NCI-H128 (cell line): Measurements from ENCODE around the gene POLE.

Experiments used
- DNase-seq: peaks from one replicate; lab custom pipeline; 2025; ENCODE audit not compliant: unreplicated experiment; lab: John Stamatoyannopoulos, UW

Gene POLE

DNA sequence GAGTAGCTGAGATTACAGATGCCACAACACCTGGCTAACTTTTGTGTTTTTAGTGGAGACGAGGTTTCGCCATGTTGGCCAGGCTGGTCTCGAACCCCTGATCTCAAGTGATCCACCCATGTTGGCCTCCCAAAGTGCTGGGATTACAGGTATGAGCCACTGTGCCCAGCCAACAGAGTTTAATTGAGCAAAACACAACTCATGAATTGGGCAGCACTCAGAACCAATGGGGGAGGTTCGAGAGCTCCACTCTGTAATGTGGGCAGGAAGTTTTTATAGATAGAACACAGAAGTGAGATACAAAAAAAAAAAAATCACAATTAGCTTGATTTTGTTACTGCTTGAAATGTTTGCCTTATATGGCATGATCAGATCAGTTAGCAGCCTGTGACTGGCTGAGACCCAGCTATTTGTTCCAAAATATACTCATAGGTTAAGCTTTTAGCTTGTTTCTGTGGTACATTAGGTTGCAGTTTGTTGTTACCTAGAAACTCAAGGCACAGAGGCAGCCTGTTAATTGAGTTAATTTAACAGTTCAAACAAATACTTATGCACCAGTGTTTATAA lies 69.9 kb downstream of the POLE start:
- DNase-seq, result no peak

DNA sequence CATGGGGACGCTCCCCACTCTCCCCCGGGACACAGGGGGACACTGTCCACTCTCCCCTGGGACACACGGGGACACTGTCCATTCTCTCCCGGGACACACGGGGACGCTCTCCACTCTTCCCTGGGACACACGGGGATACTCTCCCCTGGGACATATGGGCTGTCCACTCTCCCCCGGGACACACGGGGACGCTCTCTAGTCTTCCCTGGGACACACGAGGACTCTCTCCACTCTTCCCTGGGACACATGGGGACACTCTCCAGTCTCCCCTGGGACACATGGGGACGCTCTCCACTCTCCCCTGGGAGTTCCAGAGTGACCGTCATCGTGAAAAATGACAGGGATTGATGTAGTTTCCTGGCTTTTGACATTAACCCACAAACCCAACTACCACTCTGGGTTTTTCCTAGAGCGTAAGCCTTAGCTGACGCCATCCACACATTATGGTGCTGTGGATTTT lies 71.5 kb downstream of the POLE start:
- DNase-seq, result no peak

DNA sequence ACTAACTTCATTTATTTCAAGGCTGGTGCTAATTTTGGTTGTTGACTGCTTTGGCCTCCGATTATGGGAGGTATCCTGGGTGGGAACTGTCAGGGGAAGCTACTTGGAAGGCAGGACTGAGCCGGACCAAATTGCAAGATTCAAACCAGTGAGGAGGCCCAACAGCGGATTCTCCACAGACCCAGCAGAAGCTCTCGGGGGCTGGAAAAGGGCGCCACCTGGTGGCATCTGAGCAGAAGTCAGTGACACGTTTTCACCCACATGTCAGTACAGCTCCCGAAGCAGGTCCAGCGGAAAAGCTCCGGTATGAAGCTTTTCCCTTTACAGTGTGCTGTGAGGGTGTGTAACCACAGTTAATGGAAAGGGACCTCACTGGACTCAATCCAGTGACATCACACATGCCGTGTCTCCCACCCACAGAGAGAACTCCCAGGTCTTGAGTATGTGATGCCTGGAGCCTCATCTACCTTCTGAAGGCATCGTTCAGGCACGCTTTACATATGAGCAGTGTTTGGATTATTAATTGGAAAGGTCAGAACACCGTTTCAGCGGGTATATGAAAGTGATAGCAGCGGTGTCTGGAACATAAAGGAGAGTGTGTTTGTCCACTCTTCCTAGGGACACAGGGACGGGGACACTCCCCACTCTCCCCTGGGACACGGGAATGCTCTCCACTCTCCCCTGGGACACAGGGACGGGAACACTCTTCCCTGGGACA lies 72.1 kb downstream of the POLE start:
- peak; percentile 81 for DNase-seq

DNA sequence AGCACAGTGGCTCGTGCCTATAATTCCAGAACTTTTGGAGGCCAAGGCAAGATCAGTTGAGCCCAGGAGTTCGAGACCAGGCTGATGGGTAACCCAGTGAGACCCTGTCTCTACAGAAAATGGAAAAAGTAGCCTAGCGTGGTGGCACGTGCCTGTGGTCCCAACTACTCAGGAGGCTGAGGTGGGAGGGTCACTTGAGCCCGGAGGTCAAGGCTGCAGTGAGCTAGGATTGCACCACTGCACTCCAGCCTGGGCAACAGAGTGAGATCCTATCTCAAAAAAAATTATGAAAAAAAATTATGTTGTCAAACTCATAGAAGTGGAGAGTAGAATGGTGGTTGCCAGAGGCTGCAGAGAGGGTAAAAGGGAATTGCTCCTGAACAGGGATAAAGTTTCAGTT lies 73.1 kb downstream of the POLE start:
- DNase-seq, result no peak

DNA sequence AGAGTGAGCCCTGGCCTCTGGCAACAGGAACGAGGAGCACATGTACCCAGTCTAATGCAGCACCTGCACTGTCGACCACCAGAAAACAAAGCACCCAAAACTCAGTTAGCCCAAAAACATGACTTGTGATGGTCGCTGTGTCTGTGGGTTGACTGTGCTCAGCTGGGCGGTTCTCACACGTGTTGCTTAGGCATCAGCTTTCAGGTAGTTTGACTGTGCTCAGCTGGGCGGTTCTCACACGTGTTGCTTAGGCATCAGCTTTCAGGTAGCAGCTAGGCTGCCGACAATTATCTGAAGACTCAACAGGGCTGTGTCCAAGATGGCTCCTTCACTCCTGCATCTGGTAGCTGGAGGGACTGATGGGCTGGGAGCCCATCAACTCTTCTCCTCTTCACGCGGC lies 75.5 kb downstream of the POLE start:
- no peak for DNase-seq

DNA sequence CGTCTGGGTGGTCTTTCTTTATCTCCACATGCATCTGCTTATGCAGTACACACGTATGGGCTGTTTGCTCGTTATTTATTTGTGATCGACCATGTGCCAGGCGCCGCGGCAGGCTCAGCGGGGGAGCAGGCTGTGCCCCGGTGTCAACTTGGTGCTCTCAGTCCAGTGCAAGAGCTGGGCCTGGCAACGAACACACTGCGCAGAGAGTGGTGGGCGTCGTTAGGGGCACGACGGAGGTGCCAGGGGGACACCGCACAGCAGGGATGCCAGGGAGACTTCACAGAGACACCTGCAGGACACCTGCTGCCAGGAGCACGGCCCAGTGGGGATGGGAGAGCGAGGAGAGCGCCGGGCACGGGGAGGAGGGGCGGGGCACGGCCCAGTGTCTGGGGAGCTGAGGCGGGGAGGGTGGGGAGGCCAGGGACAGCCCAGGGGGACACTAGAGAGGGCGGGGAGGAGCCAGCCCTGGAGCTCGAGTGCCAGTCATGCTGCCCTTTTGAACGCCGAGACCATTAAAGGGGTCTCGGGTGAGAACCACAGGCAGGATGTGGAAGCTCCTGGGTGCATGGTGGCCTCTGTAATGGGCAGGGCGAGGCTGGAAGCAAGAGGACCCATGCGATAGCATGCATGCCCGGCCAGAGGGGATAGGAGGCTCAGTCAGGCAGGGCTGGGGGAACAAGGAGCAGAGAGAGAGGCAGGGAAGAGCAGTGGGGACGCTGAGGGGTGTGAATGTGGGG lies 76.1 kb downstream of the POLE start:
- DNase-seq, result no peak

DNA sequence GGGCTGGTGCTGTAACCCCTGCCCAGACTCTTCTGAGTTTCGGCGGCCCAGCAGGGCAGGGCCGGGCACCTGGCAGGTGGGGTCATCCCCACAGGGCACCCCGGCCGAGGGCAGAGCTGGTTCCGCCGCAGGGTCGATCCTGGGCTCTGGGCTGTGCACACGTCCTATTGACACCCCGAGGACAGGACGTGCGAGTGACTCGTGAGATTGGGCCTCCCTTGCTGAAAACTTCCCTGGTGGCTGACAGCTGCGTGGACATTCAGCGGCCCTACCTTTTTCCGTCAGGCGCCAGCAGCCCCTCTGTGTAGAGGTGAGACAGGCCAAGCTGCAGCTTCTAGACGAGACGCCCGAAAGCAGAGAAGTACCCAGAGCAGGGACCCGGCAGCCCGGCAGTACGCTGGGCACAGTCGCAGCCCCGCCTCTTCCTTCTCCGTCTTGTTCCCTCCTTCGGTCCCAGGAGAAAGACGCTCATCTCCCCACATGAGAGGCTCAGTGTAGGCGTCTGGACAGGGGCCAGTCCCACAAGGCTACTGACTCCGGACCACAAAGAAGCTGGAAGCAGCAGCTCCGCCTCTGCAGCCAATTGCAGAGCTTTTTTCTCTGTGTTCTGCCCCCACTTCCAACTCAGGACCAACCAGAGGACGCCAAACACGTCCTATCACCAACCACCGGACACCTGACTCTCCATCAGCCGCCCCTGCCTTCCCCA lies 76.9 kb downstream of the POLE start, which contains the start of gene LRCOL1:
Gene LRCOL1 (minus strand): TSS at position 532 of the 709 bp plus-strand sequence. CDS start 4,331 bp downstream, outside the sequence.
- DNase-seq, result no peak

DNA sequence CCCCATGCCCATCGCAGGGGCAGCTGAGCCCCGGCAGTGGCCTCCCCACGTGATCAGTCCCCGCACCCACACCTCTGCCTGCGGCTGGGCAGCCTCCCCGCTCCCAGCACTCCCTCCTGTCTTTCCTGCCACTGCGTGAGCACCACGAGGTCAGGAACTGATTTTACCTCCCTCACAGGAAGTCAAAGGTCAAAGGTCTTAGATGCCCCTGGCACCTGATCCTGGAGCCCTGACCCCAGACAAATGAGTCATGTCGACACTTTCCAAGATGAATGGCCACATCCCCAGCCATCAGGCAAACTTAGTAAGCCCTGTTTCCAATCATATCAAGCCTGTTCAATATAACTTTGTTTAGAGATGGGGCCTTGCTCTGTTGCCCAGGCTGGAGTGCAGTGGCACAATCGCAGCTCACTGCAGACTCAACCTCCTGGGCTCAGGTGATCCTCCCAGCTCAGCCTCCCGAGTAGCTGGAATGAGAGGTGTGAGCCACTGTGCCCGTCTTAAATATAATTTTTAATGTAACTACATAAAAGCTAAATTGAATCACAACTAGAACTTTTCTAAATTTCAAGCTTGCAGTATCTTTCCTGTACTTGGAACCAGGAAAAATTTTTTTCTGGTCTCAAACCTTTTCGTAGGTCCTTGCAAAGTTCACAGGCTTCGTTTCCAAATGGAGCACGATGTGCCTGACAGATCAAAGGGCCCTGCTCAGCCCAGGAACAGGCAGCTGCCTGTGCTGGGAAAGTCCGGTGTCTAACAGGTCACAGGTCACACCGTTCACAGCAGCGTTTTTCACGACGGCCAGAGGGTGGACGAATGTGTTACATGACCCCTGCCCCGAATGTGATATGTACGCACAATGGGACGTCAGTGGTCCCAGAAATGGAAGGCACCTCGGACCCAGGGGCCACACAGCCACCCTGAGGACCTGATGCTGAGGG lies 78.6 kb downstream of the POLE start:
- DNase-seq, result no peak

DNA sequence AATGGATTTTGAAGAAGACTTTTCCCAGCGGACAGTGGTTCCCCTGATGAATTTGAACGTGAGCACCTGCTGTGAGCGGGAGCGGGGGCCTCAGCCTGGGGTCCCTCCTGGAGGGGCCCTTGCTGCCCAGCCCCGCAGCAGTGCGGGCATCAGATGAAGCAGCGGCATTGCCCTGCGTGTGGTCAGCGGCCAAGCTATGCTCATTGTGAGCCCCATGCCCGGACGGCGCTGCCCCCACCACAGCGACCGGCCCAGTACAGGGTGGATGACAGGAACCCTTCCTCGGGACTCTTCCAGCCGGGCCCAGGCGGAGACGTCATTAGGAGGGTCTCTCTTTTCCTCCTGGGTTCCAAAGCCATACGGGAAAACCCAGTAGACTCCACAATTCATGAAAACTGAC lies 80.2 kb downstream of the POLE start:
- DNase-seq, result no peak

DNA sequence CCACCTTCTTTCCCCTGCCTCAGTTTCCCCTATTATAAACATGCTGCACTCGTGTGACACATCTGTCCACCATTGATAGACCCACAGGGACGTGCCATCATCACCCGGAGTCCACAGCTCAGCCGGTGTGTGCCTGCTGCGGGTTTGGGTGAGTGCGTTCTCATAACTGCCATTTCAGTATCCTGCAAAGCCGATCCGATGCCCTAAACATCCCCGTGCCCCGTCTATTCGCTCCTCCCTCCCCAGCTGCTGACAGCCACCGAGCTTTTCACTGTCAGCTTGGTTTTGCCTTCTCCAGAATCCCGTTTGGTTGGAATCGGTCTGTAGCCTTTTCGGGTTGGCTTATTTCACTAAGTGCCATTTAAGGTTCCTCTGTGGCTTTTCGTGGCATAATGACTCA lies 80.7 kb downstream of the POLE start:
- no peak for DNase-seq

DNA sequence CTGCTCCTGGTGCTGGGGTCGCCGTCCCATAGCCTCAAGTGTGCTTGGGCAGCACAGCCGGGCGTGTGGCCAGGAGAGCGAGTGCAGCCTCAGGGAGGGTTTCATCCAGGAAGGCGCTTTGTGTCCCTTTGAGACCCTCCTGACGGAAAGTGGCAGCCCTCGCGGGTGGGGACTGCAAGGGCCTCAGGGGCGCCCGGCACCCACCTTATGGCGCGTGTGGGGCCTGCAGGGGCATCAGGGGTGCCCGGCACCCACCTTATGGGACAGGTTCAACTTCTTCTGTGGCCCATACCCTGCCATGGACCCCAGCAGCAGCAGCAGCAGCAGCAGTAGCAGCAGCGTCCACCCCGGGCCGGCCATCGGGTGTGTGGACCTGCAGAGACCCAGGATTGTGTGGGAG lies 81.2 kb downstream of the POLE start:
- DNase-seq, result no peak

DNA sequence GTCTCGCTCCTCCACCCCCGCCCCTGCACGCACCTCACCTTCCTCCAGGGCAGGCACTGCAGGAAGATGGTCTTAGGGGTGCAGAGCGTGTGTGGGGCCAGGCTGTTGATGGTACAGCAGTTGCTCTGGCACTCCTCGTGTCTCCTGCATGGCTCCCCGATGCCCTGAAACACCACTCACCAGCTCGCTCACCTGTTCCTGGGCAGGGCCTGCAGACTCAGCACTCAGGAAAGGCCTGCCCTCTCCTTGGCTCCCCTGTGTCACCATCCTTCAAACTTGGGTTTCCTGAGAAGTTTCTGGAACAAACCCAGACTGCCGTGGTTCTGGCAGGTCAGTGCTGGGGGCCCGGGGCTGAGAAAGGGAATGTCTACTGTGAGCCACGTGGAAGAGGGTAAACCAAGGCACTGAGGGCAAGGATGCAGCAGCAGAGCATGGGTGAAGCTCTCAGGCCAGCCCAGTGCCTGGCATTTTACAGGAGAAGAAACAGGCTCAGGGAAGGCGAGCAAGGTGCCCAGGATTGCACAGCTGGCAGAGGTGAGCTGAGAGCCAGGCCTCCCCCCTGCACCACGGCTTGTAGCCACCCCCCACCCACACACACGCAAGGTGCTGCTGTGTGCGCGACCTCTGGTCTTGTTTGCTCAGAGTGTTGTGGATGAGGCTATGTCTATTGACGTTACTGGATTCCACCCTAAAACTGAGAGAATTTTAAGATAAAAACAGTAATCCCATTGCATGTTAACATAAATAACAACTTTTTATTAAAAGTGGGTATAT lies 82.3 kb downstream of the POLE start:
- no peak for DNase-seq

DNA sequence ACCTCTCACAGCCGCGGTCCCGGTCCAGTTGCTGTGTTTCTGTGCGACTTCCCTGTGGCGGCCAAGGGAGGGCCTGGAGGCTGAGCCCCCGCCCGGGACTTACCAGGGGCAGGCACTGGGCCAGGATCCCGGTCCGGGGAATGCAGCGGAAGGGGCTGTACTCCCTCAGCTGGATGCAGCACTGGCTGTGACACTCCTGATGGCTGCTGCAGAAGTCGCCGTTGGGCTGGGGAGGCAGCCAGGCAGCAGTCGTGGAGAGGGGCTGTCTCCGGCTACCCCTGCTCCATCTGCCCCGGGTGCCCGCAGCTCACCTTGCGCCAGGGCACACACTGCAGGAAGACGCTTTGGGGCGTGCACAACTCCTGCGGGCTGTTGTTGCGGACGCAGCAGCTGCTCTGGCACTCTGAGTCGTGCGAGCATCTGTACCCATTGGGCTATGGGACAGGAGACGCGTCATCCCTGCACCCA lies 83.0 kb downstream of the POLE start:
- no peak for DNase-seq

DNA sequence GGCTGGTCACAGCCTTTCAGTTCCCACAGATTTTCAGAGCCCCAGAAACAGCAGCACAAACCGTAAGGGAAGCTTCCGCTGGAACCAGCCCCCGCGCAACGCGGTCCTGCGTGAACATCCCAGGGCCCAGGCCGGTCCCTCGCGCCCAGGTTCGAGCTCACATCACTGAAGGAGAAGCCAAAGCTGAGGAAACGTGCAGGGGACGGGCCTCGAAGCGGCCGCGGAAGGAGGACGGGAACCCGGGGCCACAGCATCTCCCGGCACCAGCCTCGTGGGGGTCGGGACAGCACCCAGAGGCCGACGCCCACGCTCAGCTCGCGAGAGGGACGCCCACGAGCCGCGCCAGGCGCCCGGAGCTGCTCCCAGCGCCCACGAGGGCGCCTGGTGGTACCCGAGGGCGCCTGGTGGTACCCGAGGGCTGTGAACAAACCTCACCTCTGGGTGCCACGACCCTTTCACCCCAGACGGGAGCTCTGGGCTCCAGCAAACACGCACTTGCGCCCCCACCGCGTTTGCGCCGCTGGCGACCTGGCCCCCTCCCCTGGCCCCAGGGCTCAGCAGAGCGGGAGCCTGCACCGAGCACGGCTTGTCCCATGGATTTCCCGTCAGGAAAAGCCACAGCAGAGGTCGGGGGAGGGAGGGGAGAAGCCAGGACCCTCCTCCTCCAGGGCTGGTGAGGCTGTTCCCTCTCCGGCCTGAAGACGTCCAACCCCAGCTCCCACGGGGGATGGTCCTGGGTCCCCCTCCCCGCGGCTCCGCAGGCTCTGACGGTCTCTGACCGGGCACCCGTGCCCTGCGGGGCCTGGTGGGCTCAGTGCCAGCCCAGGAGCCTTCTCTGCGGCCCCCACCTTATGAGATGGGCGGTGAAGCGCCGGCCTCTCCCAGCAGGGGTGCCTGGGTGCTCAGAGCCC lies 83.6 kb downstream of the POLE start:
- no peak for DNase-seq

DNA sequence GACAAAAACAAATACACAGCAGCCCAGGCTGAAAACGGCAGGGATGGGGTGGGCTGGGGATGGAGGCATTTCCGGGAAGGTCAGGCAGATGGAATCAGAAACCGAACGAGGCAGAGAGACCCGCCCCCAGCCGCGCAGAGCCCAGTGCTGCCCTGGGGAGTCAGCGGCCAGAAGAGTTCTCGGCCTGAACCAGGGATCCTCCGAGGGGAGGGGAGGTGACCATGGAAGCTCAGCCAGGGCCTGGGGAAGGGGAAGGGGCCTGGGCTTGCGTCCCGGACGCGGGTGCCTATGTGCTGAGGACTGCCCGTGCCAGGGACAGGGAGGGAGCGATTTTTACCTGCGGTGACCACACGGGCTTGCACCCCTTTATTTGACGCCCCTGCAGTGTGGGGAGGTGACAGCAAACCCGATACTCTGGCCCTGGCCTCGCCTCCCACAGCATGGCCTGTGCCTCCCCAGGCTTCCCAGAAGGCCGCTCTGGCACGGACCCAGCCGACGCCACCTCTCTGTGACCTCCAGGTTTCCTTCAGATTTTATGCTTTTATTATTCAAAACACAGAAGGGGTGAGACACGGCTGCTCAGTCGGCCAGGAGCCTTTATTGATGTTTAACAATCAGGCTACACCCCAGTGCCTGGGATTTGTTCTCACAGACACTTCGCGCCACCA lies 84.4 kb downstream of the POLE start:
- no peak for DNase-seq

DNA sequence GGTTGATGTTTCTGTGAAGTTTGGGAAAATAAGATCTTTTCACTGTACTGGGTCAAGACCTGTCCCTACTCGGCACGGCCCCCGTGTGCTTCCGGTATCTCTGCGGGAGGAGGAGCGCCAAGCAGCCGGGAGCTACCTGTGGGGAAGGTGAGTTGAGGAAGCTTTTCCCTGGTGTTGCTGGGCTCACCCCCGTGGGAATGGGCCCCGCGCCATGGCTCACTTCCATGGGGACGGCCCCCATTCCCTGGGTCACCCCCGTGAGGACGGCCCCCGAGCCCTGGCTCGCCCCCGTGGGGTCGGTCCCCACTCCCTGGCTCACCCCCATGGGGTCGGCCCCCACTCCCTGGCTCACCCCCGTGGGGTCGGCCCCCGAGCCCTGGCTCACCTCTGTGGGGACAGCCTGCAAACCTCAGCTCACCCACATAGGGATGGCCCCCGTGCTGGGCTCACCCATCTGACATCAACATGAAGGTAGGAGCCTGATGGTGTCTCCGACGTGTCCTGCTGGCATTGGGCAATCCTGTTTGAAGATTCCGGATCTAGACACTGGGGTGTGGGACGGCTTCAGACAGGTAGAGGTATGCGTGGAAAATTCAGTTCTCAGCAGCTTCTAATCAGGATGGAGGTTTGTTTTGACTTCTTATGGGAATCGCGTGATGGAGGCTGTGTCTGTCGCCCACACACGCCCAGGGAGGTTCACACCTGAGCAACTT lies 85.8 kb downstream of the POLE start:
- DNase-seq, result no peak
